ENCODE data around the gene ZMYM2.

The ZMYM2 gene

GRCh38 chr13:20132052-20132634 is 173.6 kb downstream of the ZMYM2 start:
- no peaks in the 10 kb centered on the region for H3K4me1 ChIP-seq (ENCODE audit: insufficient read depth, insufficient read length)
- TF ChIP-seq ZNF274 (IDR thresholded peaks at IDR 0.05; ENCODE audit: low read depth, low read length), result no peak
- no peak for TF ChIP-seq YY1 (IDR thresholded peaks at IDR 0.05; ENCODE audit: insufficient read depth, insufficient read length)
- TF ChIP-seq SUZ12 (IDR thresholded peaks at IDR 0.05; ENCODE audit: extremely low read depth, insufficient read depth, insufficient read length), result no peak
- peaks cover 17% of the 10 kb centered on the region for H3K27me3 ChIP-seq (ENCODE audit: insufficient read depth, insufficient read length)

GRCh38 chr13:20134732-20135131 is 176.2 kb downstream of the ZMYM2 start:
- H3K4me1 ChIP-seq (ENCODE audit: insufficient read depth, insufficient read length), result no peaks in the 10 kb centered on the region
- H3K36me3 ChIP-seq (ENCODE audit: insufficient read depth, insufficient read length, low read length), result no peaks in the 10 kb centered on the region

More at GRCh38 chr13:20132052-20132634, 173.6 kb downstream of the ZMYM2 start:
- no peaks in the 10 kb centered on the region for H3K9me3 ChIP-seq (ENCODE audit: insufficient read depth, low read length)
- DNase-seq (ENCODE audit: low read depth, low spot score), result no peak
- no peak overlapping the region for H3K9ac ChIP-seq (ENCODE audit: insufficient read length, low read depth)
- H3K4me3 ChIP-seq (ENCODE audit: insufficient read length, low read depth), result no peak overlapping the region
- no peaks in the 10 kb centered on the region for H3K36me3 ChIP-seq (ENCODE audit: insufficient read depth, insufficient read length, low read length)

GRCh38 chr13:20136781-20137703 is 178.5 kb downstream of the ZMYM2 start:
- H3K27me3 ChIP-seq (ENCODE audit: insufficient read depth, insufficient read length), result no peaks in the 10 kb centered on the region
- no peaks in the 10 kb centered on the region for H3K4me1 ChIP-seq (ENCODE audit: insufficient read depth, insufficient read length)
- H3K9ac ChIP-seq (ENCODE audit: insufficient read length, low read depth), result no peak overlapping the region
- H3K36me3 ChIP-seq (ENCODE audit: insufficient read depth, insufficient read length, low read length), result no peaks in the 10 kb centered on the region
- H3K9me3 ChIP-seq (ENCODE audit: insufficient read depth, low read length), result no peaks in the 10 kb centered on the region
- H3K4me3 ChIP-seq (ENCODE audit: insufficient read length, low read depth), result peak overlapping the region; percentile 2
- DNase-seq (ENCODE audit: low read depth, low spot score), result no peak
- TF ChIP-seq SUZ12 (IDR thresholded peaks at IDR 0.05; ENCODE audit: extremely low read depth, insufficient read depth, insufficient read length), result no peak
- no peak for TF ChIP-seq ZNF274 (IDR thresholded peaks at IDR 0.05; ENCODE audit: low read depth, low read length)
- no peak for TF ChIP-seq YY1 (IDR thresholded peaks at IDR 0.05; ENCODE audit: insufficient read depth, insufficient read length)

More at GRCh38 chr13:20134732-20135131, 176.2 kb downstream of the ZMYM2 start:
- no peak overlapping the region for H3K9ac ChIP-seq (ENCODE audit: insufficient read length, low read depth)
- H3K9me3 ChIP-seq (ENCODE audit: insufficient read depth, low read length), result no peaks in the 10 kb centered on the region
- DNase-seq (ENCODE audit: low read depth, low spot score), result no peak
- TF ChIP-seq SUZ12 (IDR thresholded peaks at IDR 0.05; ENCODE audit: extremely low read depth, insufficient read depth, insufficient read length) (no peak), ZNF274 (IDR thresholded peaks at IDR 0.05; ENCODE audit: low read depth, low read length) (no peak), YY1 (IDR thresholded peaks at IDR 0.05; ENCODE audit: insufficient read depth, insufficient read length) (no peak)
- no peak overlapping the region for H3K4me3 ChIP-seq (ENCODE audit: insufficient read length, low read depth)
- H3K27me3 ChIP-seq (ENCODE audit: insufficient read depth, insufficient read length), result peaks cover 4% of the 10 kb centered on the region

GRCh38 chr13:20137875-20138274 is 179.3 kb downstream of the ZMYM2 start:
- no peaks in the 10 kb centered on the region for H3K9me3 ChIP-seq (ENCODE audit: insufficient read depth, low read length)
- no peaks in the 10 kb centered on the region for H3K27me3 ChIP-seq (ENCODE audit: insufficient read depth, insufficient read length)
- DNase-seq (ENCODE audit: low read depth, low spot score), result no peak
- no peak overlapping the region for H3K4me3 ChIP-seq (ENCODE audit: insufficient read length, low read depth)
- H3K36me3 ChIP-seq (ENCODE audit: insufficient read depth, insufficient read length, low read length), result no peaks in the 10 kb centered on the region
- H3K9ac ChIP-seq (ENCODE audit: insufficient read length, low read depth), result no peak overlapping the region
- no peaks in the 10 kb centered on the region for H3K4me1 ChIP-seq (ENCODE audit: insufficient read depth, insufficient read length)
- TF ChIP-seq ZNF274 (IDR thresholded peaks at IDR 0.05; ENCODE audit: low read depth, low read length), result no peak
- TF ChIP-seq SUZ12 (IDR thresholded peaks at IDR 0.05; ENCODE audit: extremely low read depth, insufficient read depth, insufficient read length), result no peak
- no peak for TF ChIP-seq YY1 (IDR thresholded peaks at IDR 0.05; ENCODE audit: insufficient read depth, insufficient read length)

GRCh38 chr13:20140487-20140886 is 182.0 kb downstream of the ZMYM2 start:
- Histone ChIP-seq H3K27me3 (ENCODE audit: insufficient read depth, insufficient read length) (no peaks in the 10 kb centered on the region), H3K4me3 (ENCODE audit: insufficient read length, low read depth) (no peak overlapping the region), H3K4me1 (ENCODE audit: insufficient read depth, insufficient read length) (peaks cover 2% of the 10 kb centered on the region), H3K36me3 (ENCODE audit: insufficient read depth, insufficient read length, low read length) (no peaks in the 10 kb centered on the region), H3K9ac (ENCODE audit: insufficient read length, low read depth) (no peak overlapping the region), H3K9me3 (ENCODE audit: insufficient read depth, low read length) (no peaks in the 10 kb centered on the region)
- no peak for DNase-seq (ENCODE audit: low read depth, low spot score)
- TF ChIP-seq ZNF274 (IDR thresholded peaks at IDR 0.05; ENCODE audit: low read depth, low read length), result no peak
- no peak for TF ChIP-seq SUZ12 (IDR thresholded peaks at IDR 0.05; ENCODE audit: extremely low read depth, insufficient read depth, insufficient read length)

Data from NT2/D1 (cell line).